Fibroblast of pulmonary artery (primary cell): ENCODE data around the gene ATG2B.

Experiments
- DNase-seq: peaks from one replicate; pipeline ENCODE4 v3.0.0-alpha.2; 2010; ENCODE audit warnings: low read depth
- H3K4me3 ChIP-seq: replicated peaks from 2 replicates; pipeline ENCODE4 v1.5.1; 2011; ENCODE audit warnings: low read depth, mild to moderate bottlenecking, control low read depth, low read length, moderate library complexity
- TF ChIP-seq, protein P1 (sequence below): IDR thresholded peaks from 2 replicates; pipeline ENCODE4 v1.5.1; 2011; ENCODE audit warnings: mild to moderate bottlenecking, control low read depth, low read length, inconsistent platforms; ENCODE audit errors: missing control alignments

Gene ATG2B

DNA sequence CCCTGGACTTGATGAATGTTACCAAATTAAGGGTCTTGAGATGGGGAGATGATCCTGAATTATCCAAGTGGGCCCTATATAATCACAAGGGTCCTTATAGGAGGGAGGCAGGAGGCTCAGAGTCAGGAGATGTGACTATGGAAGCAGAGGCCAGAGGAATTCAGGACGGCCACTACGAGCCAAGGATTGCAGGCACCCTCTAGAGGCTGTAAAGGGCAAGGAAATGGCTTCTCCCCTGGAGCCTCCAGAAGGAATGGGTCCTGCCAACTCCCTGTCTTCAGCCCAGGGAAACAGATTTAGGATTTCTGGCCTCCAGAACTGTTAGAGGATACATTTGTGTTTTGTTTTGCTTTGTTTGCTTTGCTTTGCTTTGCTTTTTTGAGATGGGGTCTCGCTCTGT lies 98.3 kb downstream of the ATG2B start:
- TF ChIP-seq, protein P1, sequence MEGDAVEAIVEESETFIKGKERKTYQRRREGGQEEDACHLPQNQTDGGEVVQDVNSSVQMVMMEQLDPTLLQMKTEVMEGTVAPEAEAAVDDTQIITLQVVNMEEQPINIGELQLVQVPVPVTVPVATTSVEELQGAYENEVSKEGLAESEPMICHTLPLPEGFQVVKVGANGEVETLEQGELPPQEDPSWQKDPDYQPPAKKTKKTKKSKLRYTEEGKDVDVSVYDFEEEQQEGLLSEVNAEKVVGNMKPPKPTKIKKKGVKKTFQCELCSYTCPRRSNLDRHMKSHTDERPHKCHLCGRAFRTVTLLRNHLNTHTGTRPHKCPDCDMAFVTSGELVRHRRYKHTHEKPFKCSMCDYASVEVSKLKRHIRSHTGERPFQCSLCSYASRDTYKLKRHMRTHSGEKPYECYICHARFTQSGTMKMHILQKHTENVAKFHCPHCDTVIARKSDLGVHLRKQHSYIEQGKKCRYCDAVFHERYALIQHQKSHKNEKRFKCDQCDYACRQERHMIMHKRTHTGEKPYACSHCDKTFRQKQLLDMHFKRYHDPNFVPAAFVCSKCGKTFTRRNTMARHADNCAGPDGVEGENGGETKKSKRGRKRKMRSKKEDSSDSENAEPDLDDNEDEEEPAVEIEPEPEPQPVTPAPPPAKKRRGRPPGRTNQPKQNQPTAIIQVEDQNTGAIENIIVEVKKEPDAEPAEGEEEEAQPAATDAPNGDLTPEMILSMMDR, result peak; percentile 65
- DNase-seq, result peak; percentile 63

DNA sequence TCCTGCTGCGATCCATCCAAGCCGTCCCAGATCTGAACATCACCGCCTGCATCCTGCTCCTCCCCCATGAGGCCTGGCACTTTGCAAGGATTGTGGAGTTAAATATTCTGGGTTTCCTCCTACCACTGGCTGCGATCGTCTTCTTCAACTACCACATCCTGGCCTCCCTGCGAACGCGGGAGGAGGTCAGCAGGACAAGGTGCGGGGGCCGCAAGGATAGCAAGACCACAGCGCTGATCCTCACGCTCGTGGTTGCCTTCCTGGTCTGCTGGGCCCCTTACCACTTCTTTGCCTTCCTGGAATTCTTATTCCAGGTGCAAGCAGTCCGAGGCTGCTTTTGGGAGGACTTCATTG lies 99.0 kb downstream of the ATG2B start:
- TF ChIP-seq, protein P1, result no peak
- DNase-seq, result no peak
- no peak overlapping the region for H3K4me3 ChIP-seq

More for the DNA sequence above, 98.3 kb downstream of the ATG2B start:
- H3K4me3 ChIP-seq, result no peak overlapping the region

DNA sequence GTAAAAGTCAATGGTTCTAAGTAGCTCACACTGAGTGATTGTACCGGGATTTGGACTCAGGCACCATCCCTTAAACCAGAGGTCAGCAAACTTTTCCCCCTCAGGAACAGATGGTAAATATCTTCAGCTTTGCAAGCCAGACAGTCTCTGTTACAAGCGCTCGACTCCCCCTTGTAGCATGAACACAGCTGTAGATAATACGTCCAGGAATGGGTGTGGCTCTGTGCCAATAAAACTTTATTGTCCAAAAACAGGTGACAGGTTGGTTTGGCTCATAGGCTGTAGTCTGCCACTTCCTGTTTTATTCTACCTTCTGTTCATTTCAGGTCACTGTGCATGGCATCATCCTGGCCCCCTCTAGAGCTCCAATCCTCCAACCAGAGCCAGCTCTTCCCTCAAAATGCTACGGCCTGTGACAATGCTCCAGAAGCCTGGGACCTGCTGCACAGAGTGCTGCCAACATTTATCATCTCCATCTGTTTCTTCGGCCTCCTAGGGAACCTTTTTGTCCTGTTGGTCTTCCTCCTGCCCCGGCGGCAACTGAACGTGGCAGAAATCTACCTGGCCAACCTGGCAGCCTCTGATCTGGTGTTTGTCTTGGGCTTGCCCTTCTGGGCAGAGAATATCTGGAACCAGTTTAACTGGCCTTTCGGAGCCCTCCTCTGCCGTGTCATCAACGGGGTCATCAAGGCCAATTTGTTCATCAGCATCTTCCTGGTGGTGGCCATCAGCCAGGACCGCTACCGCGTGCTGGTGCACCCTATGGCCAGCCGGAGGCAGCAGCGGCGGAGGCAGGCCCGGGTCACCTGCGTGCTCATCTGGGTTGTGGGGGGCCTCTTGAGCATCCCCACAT lies 99.6 kb downstream of the ATG2B start:
- H3K4me3 ChIP-seq, result no peak overlapping the region
- DNase-seq, result no peak
- TF ChIP-seq, protein P1, result no peak

DNA sequence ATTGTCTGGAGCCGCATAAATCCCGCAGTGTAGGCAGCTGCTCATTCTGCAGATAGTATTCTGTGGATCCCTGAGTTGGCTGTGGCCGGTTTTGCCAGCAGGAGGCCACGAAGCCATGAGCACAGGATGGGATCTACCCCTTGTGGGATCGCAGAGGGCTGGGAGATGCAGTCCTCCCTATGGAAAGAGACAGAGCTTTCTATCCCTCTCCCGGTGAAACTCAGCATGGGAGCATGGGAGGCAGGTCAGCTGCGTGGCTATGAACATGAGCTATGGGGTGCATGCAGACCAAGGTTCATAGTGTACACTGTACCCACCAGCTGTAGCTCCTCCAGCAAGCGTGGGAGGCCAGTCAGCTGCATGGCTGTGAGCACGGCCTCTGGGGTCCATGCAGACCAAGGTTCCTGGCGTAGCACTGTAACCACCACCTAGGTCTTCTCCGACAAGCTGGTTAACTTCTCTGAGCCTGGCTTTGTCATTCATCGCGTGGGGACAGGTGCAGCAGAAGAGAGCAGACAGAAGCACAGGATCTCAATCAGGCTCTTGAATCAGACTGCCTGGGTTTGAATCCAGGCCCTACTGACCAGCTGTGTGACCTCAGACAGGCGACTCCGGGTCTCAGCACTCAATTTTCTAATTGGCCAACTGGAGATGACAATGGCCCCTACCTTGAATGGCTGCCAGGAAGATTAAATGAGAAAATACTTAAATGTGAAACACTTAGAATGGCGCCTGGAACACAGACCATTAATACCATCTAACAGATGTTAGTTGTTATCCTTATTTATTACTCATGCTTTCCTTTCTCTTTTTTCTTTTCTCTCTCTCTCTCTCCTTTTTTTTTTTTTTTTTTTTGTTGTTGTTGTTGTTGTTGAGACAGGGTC lies 101.1 kb downstream of the ATG2B start:
- TF ChIP-seq, protein P1, result no peak
- no peak for DNase-seq
- H3K4me3 ChIP-seq, result no peak overlapping the region

DNA sequence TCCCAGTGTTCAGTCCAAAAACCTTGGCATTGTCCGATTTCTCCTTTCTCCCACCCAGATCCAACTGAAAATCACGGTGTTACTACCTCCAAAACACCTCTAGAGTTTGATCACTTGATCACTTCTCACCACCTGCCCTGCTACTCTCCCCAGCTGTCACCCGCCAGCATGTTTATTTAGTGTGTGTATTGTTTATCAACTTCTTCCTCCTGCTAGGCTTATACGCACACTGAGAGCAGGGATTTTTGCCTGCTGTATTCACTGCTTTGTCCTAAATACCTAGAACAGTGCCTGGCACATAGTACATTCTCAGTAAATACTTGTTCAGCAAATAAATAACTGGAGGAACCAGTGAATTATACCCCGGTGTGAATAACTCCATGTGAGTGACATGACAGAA lies 102.1 kb downstream of the ATG2B start:
- no peak for DNase-seq
- H3K4me3 ChIP-seq, result no peak overlapping the region
- TF ChIP-seq, protein P1, result no peak

DNA sequence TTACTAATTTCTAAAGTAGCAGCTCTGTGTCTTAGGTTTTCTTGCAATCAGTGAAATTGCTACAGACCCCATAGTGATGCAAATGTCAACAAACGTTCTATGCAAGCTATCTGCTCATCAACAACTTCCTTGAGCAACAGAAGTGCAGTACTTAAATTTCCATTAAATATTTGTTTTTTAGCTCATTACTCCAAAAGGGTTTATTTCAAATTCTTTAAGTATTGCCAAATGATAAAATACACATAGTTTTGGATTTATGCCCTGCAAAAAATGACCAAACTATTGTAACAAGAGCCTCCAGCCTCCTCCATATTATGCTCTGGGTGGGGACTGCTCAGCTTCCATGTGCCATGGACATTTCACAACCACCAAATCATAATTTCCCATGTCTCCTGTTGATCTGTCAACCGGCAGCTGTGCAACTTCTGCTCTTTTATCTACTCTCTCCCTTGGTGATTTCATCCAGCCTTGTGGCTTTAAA lies 102.8 kb downstream of the ATG2B start:
- DNase-seq, result peak; percentile 90
- TF ChIP-seq, protein P1, result no peak
- H3K4me3 ChIP-seq, result no peak overlapping the region
